ENCODE results near the gene GTF2IRD1. TPM values are rescaled to one million over a fixed set of nuclear protein-coding genes. Genes with fewer than 3 reads are reported as not detected.
A peak's percentile ranks its signal among the peaks of the same experiment; 100 is the strongest.

Gene GTF2IRD1
- total and polyA plus RNA-seq, 2 of the 13 experiments (the other 11 are each of a cell fraction or from before 2014, with no cell fraction given): 16.5 to 26.7 TPM

DNA sequence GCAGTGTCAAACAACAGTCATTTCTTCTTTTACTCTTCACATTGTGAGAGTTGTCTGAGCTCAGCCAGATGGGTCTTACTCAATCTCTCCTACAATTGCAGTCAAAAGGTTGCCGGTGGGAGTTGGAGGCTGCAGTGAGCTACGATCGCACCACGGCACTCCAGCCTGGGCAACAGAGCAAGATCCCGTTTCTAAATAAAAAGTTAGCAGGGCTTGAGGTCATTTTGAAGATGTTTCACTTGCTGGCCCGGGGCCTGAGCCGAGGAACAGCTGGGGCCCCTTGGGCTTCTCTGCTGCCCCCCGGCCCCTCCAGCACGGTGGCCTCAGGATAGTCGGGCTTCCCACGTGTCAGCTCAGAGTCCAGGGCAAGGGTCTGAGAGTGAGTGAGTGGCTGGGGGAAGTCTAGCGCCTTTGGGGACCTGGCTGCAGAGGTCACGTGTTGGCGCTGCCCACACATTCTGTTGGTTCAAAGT is 40.4 kb downstream of the GTF2IRD1 start (continued):
- TF ChIP-seq, protein P1, sequence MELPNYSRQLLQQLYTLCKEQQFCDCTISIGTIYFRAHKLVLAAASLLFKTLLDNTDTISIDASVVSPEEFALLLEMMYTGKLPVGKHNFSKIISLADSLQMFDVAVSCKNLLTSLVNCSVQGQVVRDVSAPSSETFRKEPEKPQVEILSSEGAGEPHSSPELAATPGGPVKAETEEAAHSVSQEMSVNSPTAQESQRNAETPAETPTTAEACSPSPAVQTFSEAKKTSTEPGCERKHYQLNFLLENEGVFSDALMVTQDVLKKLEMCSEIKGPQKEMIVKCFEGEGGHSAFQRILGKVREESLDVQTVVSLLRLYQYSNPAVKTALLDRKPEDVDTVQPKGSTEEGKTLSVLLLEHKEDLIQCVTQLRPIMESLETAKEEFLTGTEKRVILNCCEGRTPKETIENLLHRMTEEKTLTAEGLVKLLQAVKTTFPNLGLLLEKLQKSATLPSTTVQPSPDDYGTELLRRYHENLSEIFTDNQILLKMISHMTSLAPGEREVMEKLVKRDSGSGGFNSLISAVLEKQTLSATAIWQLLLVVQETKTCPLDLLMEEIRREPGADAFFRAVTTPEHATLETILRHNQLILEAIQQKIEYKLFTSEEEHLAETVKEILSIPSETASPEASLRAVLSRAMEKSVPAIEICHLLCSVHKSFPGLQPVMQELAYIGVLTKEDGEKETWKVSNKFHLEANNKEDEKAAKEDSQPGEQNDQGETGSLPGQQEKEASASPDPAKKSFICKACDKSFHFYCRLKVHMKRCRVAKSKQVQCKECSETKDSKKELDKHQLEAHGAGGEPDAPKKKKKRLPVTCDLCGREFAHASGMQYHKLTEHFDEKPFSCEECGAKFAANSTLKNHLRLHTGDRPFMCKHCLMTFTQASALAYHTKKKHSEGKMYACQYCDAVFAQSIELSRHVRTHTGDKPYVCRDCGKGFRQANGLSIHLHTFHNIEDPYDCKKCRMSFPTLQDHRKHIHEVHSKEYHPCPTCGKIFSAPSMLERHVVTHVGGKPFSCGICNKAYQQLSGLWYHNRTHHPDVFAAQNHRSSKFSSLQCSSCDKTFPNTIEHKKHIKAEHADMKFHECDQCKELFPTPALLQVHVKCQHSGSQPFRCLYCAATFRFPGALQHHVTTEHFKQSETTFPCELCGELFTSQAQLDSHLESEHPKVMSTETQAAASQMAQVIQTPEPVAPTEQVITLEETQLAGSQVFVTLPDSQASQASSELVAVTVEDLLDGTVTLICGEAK (IDR thresholded peaks at IDR 0.05): no peak
- TF ChIP-seq, protein P1 (CRISPR knock-in tag; IDR thresholded peaks at IDR 0.05): peak; percentile 41; the same call in 1 of the 2 replicates
- TF ChIP-seq, protein P2, sequence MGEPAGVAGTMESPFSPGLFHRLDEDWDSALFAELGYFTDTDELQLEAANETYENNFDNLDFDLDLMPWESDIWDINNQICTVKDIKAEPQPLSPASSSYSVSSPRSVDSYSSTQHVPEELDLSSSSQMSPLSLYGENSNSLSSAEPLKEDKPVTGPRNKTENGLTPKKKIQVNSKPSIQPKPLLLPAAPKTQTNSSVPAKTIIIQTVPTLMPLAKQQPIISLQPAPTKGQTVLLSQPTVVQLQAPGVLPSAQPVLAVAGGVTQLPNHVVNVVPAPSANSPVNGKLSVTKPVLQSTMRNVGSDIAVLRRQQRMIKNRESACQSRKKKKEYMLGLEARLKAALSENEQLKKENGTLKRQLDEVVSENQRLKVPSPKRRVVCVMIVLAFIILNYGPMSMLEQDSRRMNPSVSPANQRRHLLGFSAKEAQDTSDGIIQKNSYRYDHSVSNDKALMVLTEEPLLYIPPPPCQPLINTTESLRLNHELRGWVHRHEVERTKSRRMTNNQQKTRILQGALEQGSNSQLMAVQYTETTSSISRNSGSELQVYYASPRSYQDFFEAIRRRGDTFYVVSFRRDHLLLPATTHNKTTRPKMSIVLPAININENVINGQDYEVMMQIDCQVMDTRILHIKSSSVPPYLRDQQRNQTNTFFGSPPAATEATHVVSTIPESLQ (CRISPR knock-in tag; conservative IDR thresholded peaks at IDR 0.05): no peak
- TF ChIP-seq NR2F6 (IDR thresholded peaks at IDR 0.05): peak; percentile 56
- TF ChIP-seq NR2F6 (CRISPR knock-in tag; IDR thresholded peaks at IDR 0.05): peak; percentile 63; the same call in 1 of the 2 replicates
- no peak for TF ChIP-seq SIN3A (IDR thresholded peaks at IDR 0.05; ENCODE audit: borderline replicate concordance, low read depth, low read length)
- TF ChIP-seq ZNF792 (CRISPR knock-in tag; IDR thresholded peaks at IDR 0.05): no peak
- no peak for TF ChIP-seq SMC3 (IDR thresholded peaks at IDR 0.05; ENCODE audit: low read length)
- TF ChIP-seq, protein P3, sequence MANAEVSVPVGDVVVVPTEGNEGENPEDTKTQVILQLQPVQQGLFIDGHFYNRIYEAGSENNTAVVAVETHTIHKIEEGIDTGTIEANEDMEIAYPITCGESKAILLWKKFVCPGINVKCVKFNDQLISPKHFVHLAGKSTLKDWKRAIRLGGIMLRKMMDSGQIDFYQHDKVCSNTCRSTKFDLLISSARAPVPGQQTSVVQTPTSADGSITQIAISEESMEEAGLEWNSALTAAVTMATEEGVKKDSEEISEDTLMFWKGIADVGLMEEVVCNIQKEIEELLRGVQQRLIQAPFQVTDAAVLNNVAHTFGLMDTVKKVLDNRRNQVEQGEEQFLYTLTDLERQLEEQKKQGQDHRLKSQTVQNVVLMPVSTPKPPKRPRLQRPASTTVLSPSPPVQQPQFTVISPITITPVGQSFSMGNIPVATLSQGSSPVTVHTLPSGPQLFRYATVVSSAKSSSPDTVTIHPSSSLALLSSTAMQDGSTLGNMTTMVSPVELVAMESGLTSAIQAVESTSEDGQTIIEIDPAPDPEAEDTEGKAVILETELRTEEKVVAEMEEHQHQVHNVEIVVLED (CRISPR knock-in tag; IDR thresholded peaks at IDR 0.05; ENCODE audit: borderline replicate concordance): no peak
- no peak for TF ChIP-seq CREM (IDR thresholded peaks at IDR 0.05)
- TF ChIP-seq CREM (CRISPR knock-in tag; IDR thresholded peaks at IDR 0.05): no peak
- TF ChIP-seq, protein P4, sequence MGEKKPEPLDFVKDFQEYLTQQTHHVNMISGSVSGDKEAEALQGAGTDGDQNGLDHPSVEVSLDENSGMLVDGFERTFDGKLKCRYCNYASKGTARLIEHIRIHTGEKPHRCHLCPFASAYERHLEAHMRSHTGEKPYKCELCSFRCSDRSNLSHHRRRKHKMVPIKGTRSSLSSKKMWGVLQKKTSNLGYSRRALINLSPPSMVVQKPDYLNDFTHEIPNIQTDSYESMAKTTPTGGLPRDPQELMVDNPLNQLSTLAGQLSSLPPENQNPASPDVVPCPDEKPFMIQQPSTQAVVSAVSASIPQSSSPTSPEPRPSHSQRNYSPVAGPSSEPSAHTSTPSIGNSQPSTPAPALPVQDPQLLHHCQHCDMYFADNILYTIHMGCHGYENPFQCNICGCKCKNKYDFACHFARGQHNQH (CRISPR knock-in tag; IDR thresholded peaks at IDR 0.05): 0 out of 2 replicates have a peak, but pooled peaks have one; percentile 25
- no peak for TF ChIP-seq ZNF20 (CRISPR knock-in tag; IDR thresholded peaks at IDR 0.05)
- no peak for TF ChIP-seq TSC22D2 (CRISPR knock-in tag; IDR thresholded peaks at IDR 0.05; ENCODE audit: borderline replicate concordance)
- no peak for TF ChIP-seq NFE2 (CRISPR knock-in tag; IDR thresholded peaks at IDR 0.05)
- peak in 1 of 2 experiments; percentile 40; a peak in 2 of 4 replicates for TF ChIP-seq NR2F1 (CRISPR knock-in tag; IDR thresholded peaks at IDR 0.05)
